HG03354 (cell line): ENCODE measurements around the gene DNPEP.

Source experiments
- ATAC-seq: cut with Tn5 transposase; IDR thresholded peaks from one replicate; pipeline ENCODE4 v1.9.1; 2021; ENCODE audit warnings: mild to moderate bottlenecking; ENCODE audit not compliant: unreplicated experiment, poor library complexity, severe bottlenecking

DNPEP gene

GRCh38 chr2:219387306-219388120, at the start of gene DNPEP:
Gene DNPEP, minus strand, starts transcription at chr2:219387912. Its CDS starts 118 bp downstream, at chr2:219387794.
- peak; percentile 68 for ATAC-seq

DNA sequence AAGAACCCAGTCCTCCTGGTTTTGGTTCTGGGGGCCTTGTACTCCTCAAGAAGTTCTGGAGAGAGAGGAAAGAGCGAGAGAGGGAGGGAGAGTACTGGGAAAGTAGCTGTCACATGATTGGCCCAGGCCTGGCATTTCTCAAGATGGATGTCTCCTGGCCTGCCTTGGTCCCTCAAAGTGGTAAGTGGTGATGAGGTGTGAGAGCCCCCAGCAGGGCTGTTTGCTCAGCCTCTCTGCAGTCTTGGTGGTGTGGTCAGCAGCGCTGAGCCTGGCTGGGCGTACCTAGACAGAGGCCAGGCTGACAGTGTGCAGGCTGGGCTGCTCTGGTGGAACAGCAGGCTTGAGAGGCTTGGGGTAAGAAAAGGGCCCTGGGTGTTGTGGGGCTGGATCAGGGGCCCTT, 49.4 kb upstream of the DNPEP start:
- no peak for ATAC-seq

GRCh38 chr2:219436491-219436890, 48.8 kb upstream of the DNPEP start:
- no peak for ATAC-seq

DNA sequence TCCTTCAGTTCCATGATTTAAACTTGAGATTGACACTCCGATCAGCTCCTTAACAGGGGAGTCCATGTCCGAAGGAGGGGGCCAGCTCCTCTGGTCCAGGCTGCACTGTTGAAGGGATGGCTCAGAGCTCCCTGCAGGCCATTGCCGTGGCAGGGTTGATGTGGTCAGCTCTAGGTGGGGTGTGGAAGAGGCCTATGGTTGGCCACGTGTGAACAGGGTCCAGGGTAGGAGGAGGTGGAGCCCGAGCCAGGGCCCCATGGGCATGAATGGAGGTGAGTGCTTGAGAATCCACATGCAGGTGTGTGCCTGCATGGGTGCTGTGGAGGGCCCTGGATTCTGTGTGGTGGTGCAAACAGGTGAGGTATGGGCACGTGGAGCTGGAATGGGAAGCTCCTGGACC, 48.0 kb upstream of the DNPEP start:
- ATAC-seq: no peak

DNA sequence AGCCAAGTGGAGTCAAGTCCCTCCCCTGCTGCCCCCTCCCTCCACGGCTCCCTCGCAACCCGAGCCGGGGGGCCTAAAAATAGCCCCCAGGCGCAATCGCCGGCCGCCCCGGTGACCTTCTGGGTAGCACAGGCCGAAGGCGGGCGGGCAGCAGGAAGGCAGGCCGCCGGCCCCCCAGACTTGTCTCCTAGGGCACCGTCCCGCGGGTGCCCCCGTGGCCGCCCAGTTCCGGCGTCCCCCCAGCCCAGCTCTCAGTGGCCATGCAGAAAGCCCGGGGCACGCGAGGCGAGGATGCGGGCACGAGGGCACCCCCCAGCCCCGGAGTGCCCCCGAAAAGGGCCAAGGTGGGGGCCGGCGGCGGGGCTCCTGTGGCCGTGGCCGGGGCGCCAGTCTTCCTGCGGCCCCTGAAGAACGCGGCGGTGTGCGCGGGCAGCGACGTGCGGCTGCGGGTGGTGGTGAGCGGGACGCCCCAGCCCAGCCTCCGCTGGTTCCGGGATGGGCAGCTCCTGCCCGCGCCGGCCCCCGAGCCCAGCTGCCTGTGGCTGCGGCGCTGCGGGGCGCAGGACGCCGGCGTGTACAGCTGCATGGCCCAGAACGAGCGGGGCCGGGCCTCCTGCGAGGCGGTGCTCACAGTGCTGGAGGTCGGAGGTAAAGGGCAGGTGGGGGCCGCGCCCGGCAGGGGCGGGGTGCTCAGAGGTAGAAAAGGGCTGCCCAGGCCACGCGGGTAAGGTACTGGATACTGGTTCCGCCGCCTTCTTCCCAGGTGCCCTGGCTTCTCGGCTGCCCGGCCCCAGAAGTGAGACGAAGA, 47.2 kb upstream of the DNPEP start, which contains the start of gene SPEG:
SPEG (plus strand) TSS at position 126 of the 808 bp plus-strand sequence; CDS start at position 261, 135 bp downstream.
- ATAC-seq: no peak

DNA sequence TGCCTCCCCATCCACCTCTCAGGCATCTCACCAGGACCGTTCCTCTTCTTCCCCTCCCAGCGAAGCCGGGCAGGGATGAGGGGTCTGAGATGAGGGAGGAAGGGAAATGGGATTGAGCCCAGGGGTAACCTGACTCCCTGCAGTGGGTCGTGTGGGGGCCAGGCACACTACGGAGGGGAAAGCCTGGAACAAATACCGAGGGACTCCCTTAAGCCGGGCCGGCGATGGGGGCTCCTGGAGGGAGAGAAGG, 46.7 kb upstream of the DNPEP start:
- no peak for ATAC-seq

GRCh38 chr2:219433666-219434467, 46.2 kb upstream of the DNPEP start:
- no peak for ATAC-seq

DNA sequence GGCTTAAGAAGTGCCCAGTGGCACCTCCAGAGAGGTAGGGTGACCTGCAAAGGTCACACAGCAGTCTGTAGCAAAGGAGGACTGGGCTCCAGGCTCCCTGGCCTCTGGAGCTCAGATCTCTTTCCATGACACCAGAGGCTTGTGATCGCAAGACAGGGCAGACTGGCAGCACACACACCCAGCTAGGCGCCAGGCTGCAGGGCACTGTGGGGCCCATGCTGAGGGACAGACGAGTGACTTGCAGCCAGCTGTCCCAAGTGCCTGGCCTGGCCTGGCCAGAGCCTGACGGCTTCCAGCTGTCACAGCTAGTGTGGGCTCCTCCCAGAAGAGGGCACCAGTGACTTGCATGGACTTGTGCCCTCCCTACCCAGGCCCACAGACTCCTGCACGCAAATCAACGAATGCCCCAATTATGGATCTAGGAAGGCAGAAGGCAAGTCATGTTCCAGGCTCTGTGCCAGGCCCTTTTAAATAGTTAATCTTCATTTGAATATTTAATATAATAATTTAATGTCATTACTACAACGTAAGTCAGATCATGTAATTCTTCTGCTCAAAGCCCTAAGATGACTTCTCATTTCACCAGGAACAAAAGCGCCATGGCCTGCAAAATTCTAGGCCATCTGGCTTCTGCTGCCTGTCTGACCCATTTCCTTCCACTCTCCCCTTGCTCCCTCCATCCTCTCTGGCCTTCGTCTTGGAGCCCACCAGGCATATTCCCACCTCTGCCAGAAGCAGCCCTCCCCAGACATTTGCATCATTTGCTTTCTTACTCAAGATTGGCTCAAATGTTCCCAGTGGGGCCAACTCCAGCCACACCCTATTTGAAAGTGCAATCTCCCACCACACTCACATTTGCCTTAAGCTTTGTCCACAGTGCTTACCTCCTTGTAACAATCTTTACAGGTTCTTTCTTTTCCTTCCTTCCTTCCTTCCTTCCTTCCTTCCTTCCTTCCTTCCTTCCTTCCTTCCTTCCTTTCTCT, 43.2 kb upstream of the DNPEP start:
- ATAC-seq: no peak

DNA sequence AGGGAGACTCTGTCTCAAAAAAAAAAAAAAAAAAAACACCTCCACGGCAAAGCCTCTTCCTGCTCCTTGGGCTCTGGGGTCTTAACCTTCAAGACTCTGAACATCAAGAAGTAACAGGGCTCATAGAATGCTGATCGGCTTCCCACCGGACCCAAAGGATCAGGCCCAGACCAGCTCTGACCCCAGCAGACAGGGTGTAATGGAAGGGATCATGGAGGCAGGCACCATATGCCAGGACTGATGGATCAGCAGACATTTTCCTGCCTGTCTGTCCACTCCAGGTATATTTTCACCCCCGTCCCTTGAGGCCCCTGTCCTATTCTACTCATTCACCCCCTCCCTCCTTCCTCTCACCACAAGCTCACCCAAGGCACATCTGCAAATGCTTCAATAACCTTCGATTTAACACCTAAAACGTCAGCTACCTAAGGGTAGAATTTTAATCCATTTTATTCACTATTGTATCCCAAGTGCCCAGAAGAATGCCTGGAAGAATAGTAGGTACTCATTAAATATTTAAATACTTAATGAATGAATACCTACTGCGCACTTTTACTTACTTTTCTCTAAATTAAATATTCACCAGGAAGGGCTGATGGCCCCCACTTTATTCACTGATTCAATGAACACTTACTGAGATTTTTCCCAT, 42.4 kb upstream of the DNPEP start:
- ATAC-seq: no peak

DNA sequence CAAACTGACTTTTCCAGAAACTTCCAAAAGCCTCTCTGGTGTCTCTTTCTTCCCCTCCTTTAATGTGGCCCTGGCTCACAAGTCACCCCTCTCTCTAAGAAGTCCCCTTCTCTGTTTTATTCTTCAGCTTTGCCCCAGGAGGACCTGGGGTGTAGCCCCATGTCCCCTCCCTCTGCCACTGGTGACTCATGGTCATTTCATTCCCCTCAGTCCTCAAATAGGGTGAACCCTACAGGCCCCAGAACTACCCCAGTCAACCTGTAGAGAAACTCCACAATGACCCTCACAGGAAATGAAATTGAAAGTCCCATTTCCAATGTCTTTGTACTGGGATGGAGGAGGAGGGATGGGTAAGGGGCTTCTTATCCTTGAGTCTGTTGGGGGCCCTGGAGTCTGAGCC, 40.8 kb upstream of the DNPEP start:
- ATAC-seq: no peak

DNA sequence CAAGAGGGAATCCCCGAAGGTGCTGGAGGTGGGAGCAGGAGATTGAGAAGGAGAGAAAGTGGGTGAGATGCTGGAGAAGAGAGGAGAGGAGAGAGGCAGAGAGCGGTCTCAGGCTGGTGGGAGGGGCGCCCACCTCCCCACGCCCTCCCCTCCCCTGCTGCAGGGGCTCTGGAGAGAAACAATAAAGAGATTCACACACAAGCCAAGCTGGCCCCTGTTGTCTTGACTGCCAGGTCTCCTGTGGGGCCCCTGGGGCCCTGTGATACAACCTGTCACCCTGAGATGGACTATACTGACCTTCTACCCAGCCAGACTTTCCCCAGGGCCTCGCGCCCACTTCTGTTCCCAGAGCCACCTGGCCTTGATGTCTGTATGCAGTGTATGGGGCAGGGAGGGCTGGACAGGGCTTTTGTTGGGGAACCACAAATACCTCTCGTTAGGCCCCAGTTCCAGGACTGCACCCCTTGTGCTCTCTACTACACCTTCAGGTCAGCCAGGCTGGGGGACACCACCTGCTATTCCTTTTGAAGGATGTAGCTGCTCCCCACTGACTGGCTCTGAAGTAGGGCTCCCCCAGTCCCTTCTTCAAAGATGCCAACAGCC, 38.9 kb upstream of the DNPEP start:
- no peak for ATAC-seq

GRCh38 chr2:219426068-219426443, 38.3 kb upstream of the DNPEP start:
- ATAC-seq: no peak

DNA sequence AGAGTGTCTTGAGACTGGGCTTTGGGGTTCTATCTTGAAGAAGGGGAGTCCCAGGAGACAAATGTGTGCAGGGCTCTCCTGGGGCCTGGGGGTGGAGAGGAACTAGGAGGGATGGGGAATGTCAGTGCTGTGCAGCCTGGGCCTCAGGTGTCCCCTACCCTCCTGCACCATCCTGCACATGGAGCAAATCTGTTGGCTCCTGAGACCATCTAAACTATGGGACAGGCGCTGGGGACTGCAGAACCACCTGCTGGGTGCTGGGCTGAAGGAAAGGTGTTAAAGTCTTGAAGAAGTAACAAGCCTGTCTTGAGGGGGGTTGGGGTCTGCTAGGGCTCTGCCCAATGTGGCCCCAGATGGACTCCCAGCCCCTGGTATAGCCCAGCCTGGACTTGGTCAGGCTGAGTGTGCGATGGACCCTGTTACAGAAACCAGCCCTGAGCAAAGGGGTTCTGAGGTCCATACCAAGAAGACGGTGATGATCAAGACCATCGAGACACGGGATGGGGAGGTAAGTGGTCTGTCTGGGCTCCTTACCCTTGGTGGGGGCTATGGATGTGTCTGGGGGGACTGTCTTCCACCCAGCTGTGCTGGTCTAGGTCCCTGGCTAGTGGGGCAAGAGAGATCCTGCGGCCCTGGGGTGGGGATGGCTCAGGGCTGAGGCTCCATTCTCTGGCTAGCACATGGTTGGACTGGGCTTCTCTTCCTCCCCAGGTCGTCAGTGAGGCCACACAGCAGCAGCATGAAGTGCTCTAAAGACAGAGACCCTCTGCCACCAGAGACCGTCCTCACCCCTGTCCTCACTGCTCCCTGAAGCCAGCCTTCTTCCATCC, 37.7 kb upstream of the DNPEP start:
- ATAC-seq: no peak

- ATAC-seq: no peak
Measured at GRCh38 chr2:219423652-219424377, 36.1 kb upstream of the DNPEP start.

DNA sequence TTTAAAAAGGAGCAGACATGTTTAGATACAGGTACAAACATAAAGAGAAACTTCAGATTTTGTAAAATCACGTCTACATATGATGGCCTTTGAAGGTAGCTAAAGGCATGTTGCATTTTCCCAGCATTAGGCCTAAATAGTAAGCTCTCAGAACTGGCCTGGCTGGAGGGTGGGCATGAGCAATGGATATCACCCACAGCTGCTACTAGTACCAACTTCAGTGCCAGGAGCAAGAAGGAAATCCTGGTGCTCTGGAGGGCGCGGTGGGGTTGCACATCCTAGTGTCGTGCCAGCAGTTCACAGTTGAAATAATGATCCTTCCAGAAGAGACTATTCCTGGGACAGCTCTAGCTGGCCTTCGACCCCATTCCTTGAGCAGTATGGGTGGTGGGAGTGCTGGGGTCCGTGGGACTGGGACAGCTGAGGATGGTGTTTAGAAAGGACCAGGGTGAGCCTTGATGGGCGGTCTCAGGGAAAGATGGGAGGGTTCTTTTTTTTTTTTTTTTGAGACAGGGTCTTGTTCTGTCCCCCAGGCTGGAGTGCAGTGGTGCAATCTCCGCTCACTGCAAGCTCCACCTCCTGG, 35.3 kb upstream of the DNPEP start:
- ATAC-seq: no peak

GRCh38 chr2:219421323-219421722, 33.6 kb upstream of the DNPEP start:
- ATAC-seq: no peak

GRCh38 chr2:219420687-219421086, 33.0 kb upstream of the DNPEP start:
- ATAC-seq: no peak
